Measurements from ENCODE around the gene BRCA2.

BRCA2 gene

GRCh38 chr13:32431361-32431760, 116.1 kb downstream of the BRCA2 start:
- no peak for DNase-seq

- DNase-seq: no peak
Observed at GRCh38 chr13:32432856-32433255, 117.5 kb downstream of the BRCA2 start.

GRCh38 chr13:32438871-32439270, 123.6 kb downstream of the BRCA2 start:
- no peak for DNase-seq

- DNase-seq: no peak
Observed at GRCh38 chr13:32443111-32443510, 127.8 kb downstream of the BRCA2 start.

DNA sequence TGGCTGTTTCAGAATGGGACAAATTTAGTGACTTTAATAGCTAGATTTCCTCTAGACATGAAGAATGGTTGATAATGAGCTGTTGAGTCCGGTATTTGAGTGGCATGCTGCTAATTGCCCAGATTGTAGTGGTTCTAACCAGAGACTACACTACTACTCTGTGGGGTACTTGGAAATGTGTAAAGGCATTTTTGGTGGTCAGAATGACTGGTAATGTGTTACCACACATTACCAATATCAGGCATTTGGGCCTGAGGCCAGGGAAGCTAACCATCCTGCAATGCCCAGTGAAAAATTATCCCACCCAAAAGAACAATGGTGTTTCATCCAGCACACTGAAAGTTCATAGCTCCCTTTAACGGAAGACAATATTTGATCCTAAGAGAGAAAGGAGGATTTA, 130.2 kb downstream of the BRCA2 start:
- DNase-seq: no peak

- no peak for DNase-seq
Observed at GRCh38 chr13:32446220-32446619, 130.9 kb downstream of the BRCA2 start.

DNA sequence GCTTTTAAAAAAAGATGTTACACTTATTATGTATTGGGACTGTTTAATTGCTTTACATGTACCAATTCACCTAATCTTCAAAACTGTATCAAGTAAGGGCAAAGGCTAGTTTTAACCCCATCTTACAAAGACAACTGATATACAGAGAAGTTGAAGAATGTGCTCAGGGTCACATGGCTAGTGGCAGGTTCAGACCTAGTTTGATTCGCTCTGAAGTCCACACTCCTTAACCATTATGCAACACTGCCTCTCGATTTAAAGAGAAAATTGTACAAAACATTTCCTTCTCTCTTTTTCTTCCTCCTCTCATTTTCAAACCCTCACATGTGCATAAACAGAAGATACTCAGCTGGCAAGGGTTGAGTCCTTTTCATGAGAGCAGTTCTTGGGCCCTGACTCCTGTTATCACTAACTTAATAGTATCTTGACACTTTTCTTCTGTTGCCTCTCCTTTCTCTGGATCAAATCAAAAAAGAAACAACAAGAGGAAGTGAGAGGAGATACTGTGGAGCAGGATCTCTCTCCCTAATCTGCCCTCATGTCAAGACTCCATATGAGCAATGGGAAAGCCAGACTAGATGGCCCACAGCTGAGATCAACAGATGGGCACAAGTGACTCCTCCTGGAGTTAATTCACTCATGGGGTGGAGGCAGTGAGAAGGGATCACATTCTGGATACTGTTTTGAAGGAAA, 131.6 kb downstream of the BRCA2 start:
- no peak for DNase-seq

- no peak for DNase-seq
Observed at GRCh38 chr13:32447894-32448623, 132.8 kb downstream of the BRCA2 start.

DNA sequence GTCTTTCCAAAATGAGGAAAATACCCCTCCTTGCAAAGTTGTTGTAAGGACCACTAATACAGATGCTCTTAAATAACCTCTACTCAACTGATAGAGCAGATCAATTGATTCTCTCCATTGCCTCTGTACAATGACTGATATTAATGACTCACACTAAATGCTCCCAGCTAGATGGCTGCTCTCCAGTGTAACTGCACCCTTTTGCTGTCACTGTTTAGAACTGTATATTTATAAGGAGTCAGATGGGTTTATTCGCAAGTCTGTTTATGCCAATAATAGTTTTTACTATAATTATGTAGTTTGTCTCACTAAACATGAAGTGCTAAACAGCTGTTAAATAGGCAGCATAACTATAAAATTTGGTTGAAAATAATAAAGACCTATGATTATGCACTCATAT, 133.7 kb downstream of the BRCA2 start:
- DNase-seq: no peak
